ENCODE measurements around the gene MAP2K3. TPM values are rescaled to one million over a fixed set of nuclear protein-coding genes. Genes with fewer than 3 reads are reported as not detected.
A peak's percentile ranks its signal among the peaks of the same experiment; 100 is the strongest.

The MAP2K3 gene
- total RNA-seq, 1 experiment from 2014 or later = 98.1 TPM

DNA sequence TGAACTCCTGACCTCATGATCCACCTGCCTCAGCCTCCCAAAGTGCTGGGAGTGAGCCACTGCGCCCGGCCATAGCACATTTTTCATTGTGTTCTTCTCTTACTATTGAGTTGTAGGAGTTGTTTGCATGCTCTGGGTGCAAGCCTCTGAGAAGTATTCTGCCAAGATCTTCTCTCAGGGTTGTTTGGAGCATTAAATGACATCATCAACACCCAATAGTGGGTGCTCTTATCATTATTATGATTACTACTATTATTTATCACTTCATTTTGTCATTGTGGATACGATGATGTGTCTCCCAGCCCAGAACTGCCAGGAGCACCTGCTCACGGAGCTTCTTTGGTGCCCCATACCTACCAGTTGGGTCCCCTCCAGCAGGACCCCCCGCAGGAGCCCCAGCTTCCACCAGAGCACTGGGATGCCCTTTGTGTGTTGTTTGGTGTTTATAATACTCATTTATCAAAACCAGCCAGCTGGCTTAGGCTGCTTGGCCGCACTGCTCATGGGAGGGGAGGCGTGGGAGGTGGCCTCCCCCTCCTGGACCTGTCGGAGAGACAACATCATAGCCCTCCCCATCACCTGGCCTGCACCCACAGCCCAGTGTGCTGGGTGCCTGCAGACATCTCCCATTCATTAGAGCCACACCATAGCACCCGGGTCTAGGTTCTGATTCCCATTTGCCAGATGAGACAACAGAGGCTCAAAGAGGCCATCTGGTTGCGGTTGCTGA lies 12.9 kb upstream of the MAP2K3 start:
- no TSS peak for BruUV-seq (replicated peaks)
- POLR2A ChIA-PET (ENCODE audit: unreplicated experiment) = no interaction called here
- intact Hi-C loops (cut with micrococcal nuclease; ENCODE audit: unreplicated experiment) = no loop called here
- no peak overlapping the region for H3K4me3 ChIP-seq
- TF ChIP-seq, protein P1, sequence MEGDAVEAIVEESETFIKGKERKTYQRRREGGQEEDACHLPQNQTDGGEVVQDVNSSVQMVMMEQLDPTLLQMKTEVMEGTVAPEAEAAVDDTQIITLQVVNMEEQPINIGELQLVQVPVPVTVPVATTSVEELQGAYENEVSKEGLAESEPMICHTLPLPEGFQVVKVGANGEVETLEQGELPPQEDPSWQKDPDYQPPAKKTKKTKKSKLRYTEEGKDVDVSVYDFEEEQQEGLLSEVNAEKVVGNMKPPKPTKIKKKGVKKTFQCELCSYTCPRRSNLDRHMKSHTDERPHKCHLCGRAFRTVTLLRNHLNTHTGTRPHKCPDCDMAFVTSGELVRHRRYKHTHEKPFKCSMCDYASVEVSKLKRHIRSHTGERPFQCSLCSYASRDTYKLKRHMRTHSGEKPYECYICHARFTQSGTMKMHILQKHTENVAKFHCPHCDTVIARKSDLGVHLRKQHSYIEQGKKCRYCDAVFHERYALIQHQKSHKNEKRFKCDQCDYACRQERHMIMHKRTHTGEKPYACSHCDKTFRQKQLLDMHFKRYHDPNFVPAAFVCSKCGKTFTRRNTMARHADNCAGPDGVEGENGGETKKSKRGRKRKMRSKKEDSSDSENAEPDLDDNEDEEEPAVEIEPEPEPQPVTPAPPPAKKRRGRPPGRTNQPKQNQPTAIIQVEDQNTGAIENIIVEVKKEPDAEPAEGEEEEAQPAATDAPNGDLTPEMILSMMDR (conservative IDR thresholded peaks at IDR 0.05) = no peak
- TF ChIP-seq EZH2 (IDR thresholded peaks at IDR 0.05; ENCODE audit: low read depth) = no peak
- H4K20me1 ChIP-seq (ENCODE audit: insufficient read depth) = no peaks in the 10 kb centered on the region
- no peak overlapping the region for H3K4me2 ChIP-seq
- H3K9me3 ChIP-seq (ENCODE audit: insufficient read depth, low read depth) = no peaks in the 10 kb centered on the region
- no peak overlapping the region for H2AFZ ChIP-seq
- H3F3A ChIP-seq (ENCODE audit: insufficient read depth, low read depth) = peaks cover 3% of the 10 kb centered on the region; the same call in 1 of the 2 replicates
- H3K36me3 ChIP-seq (ENCODE audit: low read depth) = no peaks in the 10 kb centered on the region
- no peaks in the 10 kb centered on the region for H3K9me2 ChIP-seq (ENCODE audit: insufficient read depth)
- H3K79me2 ChIP-seq (ENCODE audit: low read depth) = no peaks in the 10 kb centered on the region
- no peak overlapping the region for H3K27ac ChIP-seq
- no peaks in the 10 kb centered on the region for H3K27me3 ChIP-seq (ENCODE audit: insufficient read depth, low read depth)
- CTCF ChIA-PET = no interaction called here
- DNase-seq = no peak
- H3K4me1 ChIP-seq (replicated peaks; ENCODE audit: insufficient read depth) = peaks cover 4% of the 10 kb centered on the region; the same call in 1 of the 2 replicates

DNA sequence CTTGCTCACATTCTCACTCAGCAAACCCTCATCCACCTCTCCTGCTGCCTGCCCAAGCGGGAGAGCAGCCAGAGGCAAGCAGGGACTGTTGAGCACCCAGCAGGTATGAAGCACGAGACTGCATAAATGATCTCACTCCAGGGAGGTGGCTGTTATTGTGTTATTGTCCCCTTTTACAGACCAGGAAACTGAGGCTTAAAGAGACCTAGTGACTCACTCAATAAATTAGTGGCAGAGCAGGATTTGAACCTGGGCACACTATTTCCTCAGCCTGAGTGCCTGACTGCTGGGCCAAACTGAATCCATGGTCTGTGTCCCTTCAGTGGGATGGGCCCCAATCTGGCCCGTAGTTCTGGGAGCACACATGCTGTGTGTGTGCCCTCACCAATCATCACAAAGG lies 12.3 kb upstream of the MAP2K3 start:
- Histone ChIP-seq H3K4me1 (replicated peaks; ENCODE audit: insufficient read depth) (peaks cover 4% of the 10 kb centered on the region; the same call in 1 of the 2 replicates), H3F3A (ENCODE audit: insufficient read depth, low read depth) (peaks cover 3% of the 10 kb centered on the region; the same call in 1 of the 2 replicates), H3K36me3 (ENCODE audit: low read depth) (no peaks in the 10 kb centered on the region), H4K20me1 (ENCODE audit: insufficient read depth) (no peaks in the 10 kb centered on the region), H3K79me2 (ENCODE audit: low read depth) (no peaks in the 10 kb centered on the region), H3K9me2 (ENCODE audit: insufficient read depth) (no peaks in the 10 kb centered on the region), H3K9me3 (ENCODE audit: insufficient read depth, low read depth) (no peaks in the 10 kb centered on the region), H3K27ac (no peak overlapping the region), H3K27me3 (ENCODE audit: insufficient read depth, low read depth) (no peaks in the 10 kb centered on the region), H3K4me3 (no peak overlapping the region), H3K4me2 (no peak overlapping the region), H2AFZ (no peak overlapping the region)
- BruUV-seq (replicated peaks) = no TSS peak
- DNase-seq = no peak
- CTCF ChIA-PET = no interaction called here
- TF ChIP-seq, protein P1 (conservative IDR thresholded peaks at IDR 0.05) = no peak
- no peak for TF ChIP-seq EZH2 (IDR thresholded peaks at IDR 0.05; ENCODE audit: low read depth)
- POLR2A ChIA-PET (ENCODE audit: unreplicated experiment) = no interaction called here
- intact Hi-C loops (cut with micrococcal nuclease; ENCODE audit: unreplicated experiment) = no loop called here

DNA sequence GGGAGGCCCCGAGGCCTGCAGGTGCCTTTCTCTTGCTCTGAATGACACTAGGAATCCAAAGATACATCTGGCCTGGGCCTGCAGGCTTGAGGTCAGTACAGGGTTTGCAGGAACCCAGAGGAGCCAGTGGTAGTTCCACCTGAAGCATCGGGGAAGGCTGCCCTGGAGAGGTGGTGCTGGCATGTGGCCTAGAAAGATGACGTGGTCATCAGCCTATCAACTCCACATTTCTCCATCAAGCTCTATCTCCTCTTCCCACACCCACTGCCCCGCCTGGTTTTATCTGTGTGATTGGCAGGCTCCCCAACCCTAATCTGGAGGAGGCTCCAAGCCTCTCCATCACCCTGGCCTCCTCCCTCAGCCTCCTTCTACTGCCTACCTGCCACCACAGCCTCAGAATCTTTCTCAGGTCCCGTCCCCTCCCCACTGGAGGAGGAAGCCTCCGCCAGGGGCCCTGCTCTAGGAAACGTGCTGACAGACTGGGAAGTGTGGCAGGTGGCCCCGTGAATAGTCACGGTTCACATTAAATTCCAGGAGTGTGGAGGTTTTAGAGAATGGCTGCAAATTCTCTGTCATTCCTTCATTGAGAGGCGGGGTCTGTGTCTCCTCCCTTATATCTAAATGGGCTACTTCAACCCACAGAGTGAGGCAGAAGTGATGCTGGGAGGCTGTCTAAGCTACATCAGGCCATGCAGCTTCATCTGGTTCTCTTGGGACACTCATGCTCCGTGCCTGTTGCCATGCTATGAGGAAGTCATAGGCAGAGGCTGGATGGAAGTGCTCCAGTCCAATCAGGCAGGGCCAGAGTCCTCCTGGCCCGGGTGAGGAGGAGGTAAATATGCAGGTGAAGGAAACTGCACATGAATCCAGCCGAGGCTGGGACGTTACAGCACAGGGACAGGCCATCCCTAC lies 11.4 kb upstream of the MAP2K3 start:
- ChIA-PET CTCF (interaction anchor here (1.0 kb wide), 1 partner anchor 154 kb away, joined by 8 read pairs; no protein-coding TSS in a partner anchor), POLR2A (ENCODE audit: unreplicated experiment) (no interaction called here)
- no peak for TF ChIP-seq EZH2 (IDR thresholded peaks at IDR 0.05; ENCODE audit: low read depth)
- TF ChIP-seq, protein P1 (conservative IDR thresholded peaks at IDR 0.05) = no peak
- Histone ChIP-seq H3K4me1 (replicated peaks; ENCODE audit: insufficient read depth) (peaks cover 4% of the 10 kb centered on the region; the same call in 1 of the 2 replicates), H3K27me3 (ENCODE audit: insufficient read depth, low read depth) (no peaks in the 10 kb centered on the region), H3K27ac (no peak overlapping the region), H4K20me1 (ENCODE audit: insufficient read depth) (no peaks in the 10 kb centered on the region), H2AFZ (0 out of 2 replicates have a peak overlapping the region, but pooled peaks have one; percentile 22), H3K36me3 (ENCODE audit: low read depth) (no peaks in the 10 kb centered on the region), H3K79me2 (ENCODE audit: low read depth) (no peaks in the 10 kb centered on the region), H3K9me2 (ENCODE audit: insufficient read depth) (no peaks in the 10 kb centered on the region), H3F3A (ENCODE audit: insufficient read depth, low read depth) (peaks cover 3% of the 10 kb centered on the region; the same call in 1 of the 2 replicates), H3K4me2 (no peak overlapping the region), H3K4me3 (no peak overlapping the region), H3K9me3 (ENCODE audit: insufficient read depth, low read depth) (no peaks in the 10 kb centered on the region)
- intact Hi-C loops (cut with micrococcal nuclease; ENCODE audit: unreplicated experiment) = no loop called here
- BruUV-seq (replicated peaks) = no TSS peak
- DNase-seq = peak in 1 of 2 experiments; percentile 49

Data from PC-9 (cell line).